GM21825 (cell line): Measurements from ENCODE around the gene FOXRED1.
A peak's percentile ranks its signal among the peaks of the same experiment; 100 is the strongest.
"Not testable (repeated sequence)": the region's sequence is repeated elsewhere in the genome, so short reads cannot be mapped to it uniquely, and the experiment has no call there.

Experiments used
- ATAC-seq: cut with Tn5 transposase; IDR thresholded peaks from one replicate; pipeline ENCODE4 v1.9.1; 2021; ENCODE audit warnings: mild to moderate bottlenecking, moderate library complexity; ENCODE audit not compliant: unreplicated experiment

The FOXRED1 gene

DNA sequence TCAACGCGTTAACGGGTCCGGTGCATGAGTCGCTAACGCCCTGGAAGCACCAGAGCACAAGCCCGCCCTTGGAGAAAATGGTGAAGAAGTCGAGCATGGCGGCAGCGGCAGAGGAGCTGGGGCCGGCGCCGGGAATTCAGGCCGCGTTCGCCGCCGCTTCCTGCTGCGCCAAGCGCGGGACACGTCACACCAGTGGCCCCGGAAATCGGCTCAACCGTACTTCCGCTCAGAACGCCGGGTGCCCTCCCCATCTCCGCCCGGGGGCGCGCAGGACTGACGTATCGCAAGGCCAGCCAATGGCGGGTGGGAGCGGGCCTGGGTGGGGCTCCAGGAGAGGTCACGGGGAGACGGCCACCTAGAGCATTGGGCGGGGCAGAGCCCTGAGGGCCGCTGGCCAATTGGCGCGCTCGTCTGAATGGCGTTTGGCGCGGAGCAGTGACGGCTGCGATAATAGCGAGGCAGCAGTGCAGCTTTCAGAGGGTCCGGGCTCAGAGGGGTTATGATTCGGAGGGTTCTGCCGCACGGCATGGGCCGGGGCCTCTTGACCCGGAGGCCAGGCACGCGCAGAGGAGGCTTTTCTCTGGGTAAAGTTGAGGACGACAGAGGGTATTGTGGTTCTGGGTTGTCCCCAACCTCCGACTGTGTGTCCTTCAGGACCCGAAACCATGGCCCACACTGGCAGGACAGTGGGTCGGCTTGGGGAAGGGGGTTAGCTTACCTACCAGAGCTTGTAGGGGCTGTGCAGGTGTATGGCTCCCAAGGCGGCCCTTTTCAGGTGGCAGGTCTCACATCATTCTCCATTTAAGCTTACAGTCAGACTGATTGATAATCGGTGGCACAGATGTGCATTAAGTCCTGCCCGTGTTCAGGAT is at the start of gene FOXRED1, which contains the start of gene SRPRA:
FOXRED1 (plus strand) TSS at position 447 of the 872 bp plus-strand sequence; CDS start at position 500, 53 bp downstream.
SRPRA (minus strand) TSS at position 188 of the 872 bp plus-strand sequence; CDS start at position 97, 91 bp downstream.
- ATAC-seq = peak; percentile 99

- ATAC-seq = no peak
Measured at GRCh38 chr11:126219547-126219946, 49.4 kb upstream of the FOXRED1 start.

- no peak for ATAC-seq
Measured at GRCh38 chr11:126224647-126225294, 44.2 kb upstream of the FOXRED1 start.

DNA sequence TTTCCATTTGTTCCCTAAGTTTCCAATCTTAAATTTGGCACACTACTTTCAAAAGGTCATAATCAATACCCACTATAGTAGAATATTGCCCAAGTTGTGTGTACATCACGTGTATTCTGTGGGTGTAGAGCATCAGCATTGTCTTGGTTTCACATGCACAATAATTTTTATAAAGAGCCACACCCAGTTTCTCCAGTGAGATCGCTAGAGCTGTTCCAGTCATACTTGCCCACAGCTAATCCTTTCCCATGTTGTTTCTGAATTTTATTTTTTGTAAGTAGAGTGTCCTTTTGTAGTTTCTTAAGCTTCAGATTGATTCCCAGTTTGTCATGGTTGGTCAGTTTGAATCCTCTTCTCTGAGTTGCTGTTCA is 43.7 kb upstream of the FOXRED1 start:
- ATAC-seq = no peak

DNA sequence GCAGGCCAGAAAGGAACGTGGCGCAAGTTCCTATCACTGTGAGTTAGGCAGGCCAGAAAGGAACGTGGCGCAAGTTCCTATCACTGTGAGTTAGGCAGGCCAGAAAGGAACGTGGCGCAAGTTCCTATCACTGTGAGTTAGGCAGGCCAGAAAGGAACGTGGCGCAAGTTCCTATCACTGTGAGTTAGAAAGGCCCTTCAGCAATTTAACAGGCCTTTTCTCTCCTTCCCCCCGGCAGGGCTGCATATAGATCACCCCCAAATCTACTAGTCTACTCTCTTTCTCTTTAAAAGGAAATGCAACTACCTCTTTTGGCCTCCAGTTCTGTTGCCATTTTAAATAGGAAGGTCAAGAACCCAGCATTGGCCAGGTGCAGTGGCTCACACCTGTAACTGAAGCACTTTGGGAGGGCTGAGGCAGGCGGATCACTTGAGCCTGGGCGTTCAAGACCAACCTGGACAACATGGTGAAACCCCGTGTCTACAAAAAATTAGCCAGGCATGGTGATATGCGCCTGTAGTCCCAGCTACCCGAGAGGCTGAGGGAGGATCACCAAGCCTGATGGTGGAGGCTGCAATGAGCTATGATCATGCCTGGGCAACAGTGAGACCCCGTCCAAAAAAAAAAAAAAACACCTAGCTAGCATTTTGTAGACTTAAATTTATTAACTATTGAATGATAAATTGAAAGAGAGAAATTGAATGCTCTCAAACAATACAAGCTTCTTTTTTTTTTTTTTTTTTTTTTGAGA is 42.4 kb upstream of the FOXRED1 start:
- no peak for ATAC-seq

GRCh38 chr11:126229858-126230540 is 39.0 kb upstream of the FOXRED1 start:
- no peak for ATAC-seq

DNA sequence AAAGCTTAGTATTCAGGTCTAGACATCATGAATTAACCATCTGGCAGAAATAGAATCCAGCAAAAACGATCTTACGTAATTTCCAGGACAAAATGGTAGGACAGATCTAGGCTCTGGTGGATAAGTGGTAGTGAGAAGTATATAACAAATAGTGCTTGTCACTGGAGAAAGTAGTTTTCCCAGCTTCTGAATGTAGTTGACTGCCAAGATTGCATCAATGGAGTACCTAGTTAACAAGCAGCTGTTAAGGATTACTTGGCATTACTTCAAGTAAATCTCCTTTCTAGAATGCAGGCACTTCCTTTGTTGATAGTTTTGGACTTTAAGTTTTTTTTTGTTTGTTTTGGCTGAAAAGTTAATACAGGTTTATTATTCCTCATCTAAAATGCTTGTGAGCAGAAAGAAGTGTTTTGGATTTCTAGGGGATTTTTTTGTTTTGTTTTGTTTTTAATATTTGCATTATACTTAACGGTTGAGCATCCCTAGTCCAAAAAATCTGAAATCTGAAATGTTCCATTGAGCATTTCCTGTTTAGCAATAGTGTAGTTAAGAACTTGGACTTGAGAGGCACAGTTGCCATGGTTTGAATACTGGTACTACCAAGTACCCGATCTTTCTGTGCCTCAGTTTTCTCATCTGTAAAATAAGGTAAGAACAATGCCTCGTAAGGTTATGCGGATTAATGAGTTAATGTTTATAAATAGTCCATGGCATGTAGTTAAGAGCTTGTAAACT is 37.1 kb upstream of the FOXRED1 start:
- ATAC-seq = no peak

- ATAC-seq = no peak
Measured at GRCh38 chr11:126232683-126233082, 36.3 kb upstream of the FOXRED1 start.

DNA sequence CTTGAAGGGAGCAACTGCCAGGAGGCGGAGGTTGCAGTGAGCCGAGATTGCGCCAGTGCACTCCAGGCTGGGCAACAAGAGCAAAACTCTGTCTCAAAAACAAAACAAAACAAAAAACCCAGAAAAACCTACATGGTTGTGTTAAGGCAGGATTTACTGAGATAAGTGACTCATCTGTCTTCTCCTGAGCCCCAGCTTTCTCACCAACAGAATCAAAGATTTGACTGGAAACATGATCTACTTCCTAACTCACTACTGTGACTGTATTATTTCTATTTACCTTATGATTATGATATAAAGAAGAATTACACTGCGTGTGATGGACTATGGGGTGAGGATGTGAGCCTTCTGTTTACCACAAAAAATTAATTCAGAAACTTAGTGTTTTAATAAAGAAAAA is 35.6 kb upstream of the FOXRED1 start:
- no peak for ATAC-seq

GRCh38 chr11:126246636-126247035 is 22.3 kb upstream of the FOXRED1 start:
- ATAC-seq = no peak

- ATAC-seq = no peak
Measured at GRCh38 chr11:126253265-126253664, 15.7 kb upstream of the FOXRED1 start.

DNA sequence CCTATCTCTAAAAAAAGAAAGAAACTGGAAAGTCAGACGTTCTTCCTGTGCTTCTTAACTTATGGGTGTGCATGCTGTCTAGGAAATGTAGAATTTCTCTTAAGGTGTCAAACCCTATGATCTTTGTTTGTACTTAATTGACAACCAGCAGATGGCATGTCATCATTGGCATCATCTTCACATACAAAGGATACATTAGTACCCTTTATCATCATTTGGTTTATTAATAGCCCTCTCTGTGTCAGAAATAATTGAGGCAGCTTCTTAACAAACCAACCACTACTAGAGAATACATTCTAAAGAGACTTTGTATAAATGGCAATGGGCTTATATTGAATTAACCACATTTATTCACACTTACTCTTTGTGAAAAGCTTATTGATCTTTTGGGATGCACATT is 14.1 kb upstream of the FOXRED1 start:
- no peak for ATAC-seq

DNA sequence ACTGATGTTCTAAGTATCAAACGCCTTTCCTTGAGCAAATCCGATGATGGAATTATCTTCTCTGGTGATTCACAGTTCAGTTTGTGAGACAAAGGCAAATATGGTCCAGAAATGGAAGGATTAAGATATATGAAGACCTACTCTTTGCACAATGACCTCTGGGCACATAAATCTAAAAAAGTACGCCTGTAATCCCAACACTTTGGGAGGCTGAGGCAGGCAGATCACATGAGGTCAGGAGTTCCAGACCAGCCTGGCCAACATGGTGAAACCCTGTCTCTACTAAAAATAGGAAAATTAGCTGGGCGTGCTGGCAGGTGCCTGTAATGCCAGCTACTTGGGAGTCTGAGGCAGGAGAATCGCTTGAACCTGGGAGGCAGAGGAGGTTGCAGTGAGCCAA is 13.4 kb upstream of the FOXRED1 start:
- ATAC-seq = not testable (repeated sequence)

DNA sequence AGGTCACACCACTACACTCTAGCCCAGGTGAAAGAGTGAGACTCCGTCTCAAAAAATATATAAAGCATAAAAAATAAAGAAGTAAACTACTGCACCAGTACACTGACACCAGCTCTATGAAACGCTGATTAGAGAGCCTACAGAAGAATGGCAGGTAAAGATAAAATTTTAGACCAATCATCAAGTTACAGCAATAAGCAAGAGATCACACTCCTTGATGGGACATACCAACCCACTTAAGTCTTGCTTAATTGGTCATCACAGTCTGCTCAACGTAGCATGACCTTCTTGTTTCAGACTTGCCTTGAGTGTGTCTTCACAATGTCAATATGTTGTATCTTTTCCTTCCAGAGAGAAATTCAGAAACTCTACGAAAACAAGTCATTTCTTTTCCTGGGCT is 12.7 kb upstream of the FOXRED1 start:
- no peak for ATAC-seq

- no peak for ATAC-seq
Measured at GRCh38 chr11:126257144-126257543, 11.8 kb upstream of the FOXRED1 start.

GRCh38 chr11:126257764-126258163 is 11.2 kb upstream of the FOXRED1 start:
- no peak for ATAC-seq

DNA sequence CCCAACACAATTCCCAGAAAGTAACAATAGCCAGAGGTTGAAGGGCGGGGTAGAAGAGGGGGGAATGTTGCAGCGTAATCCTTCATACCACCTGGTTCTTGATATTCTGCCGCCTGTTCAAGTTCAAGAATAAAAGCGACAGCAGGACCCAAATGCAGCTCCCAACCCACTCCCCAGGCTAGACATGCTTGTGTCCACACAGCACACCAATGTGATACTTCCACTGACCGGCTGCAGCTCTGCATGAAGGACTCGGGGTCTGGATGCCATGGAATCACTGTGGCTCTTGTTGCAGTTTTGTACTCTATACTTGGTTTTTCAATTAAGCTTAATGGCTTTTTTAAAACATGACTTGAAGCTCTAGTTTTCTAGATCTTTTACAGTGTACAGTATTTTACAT is 6.7 kb upstream of the FOXRED1 start:
- ATAC-seq = no peak

GRCh38 chr11:126263489-126263888 is 5.5 kb upstream of the FOXRED1 start:
- no peak for ATAC-seq

GRCh38 chr11:126265811-126266210 is 3.1 kb upstream of the FOXRED1 start:
- ATAC-seq = no peak

GRCh38 chr11:126267650-126268049 is 1.3 kb upstream of the FOXRED1 start:
- no peak for ATAC-seq
